Measurements from ENCODE around the gene ZSCAN5A.

- TF ChIP-seq RAD21 (IDR thresholded peaks at IDR 0.05; ENCODE audit: low read depth), result no peak
- no peak for TF ChIP-seq NFIC (IDR thresholded peaks at IDR 0.05)
Observed at GRCh38 chr19:56209091-56209490, 105.5 kb downstream of the ZSCAN5A start.
